OCI-LY3 (cell line): Measurements from ENCODE around the gene CACNA1C.
"Not testable (repeated sequence)": the region's sequence is repeated elsewhere in the genome, so short reads cannot be mapped to it uniquely, and the experiment has no call there.

Experiments used
- H2AFZ ChIP-seq: fragments of 200-600, 300-600 bp; shearing (Covaris generic); 2 replicates; pipeline ENCODE4 v1.6.0; 2014; ENCODE audit warnings: antibody characterized with exemption, low read depth, low read length
- H3K27ac ChIP-seq: fragments of 200-600, 300-600 bp; sonication (generic); 2 replicates; pipeline ENCODE4 v1.5.1; 2014; ENCODE audit warnings: mild to moderate bottlenecking, low read length, moderate library complexity, mixed read lengths
- H3K27me3 ChIP-seq: fragments of 200-600, 300-600 bp; sonication (generic); 2 replicates; pipeline ENCODE4 v1.6.1; 2014; ENCODE audit warnings: low read depth, low read length, mixed read lengths
- H3K36me3 ChIP-seq: fragments of 200-600, 300-600 bp; sonication (generic); replicated peaks from 2 replicates; pipeline ENCODE3; 2014; ENCODE audit warnings: low read depth, low read length, mixed read lengths
- H3K4me1 ChIP-seq: fragments of 300-600, 200-600 bp; sonication (generic); 2 replicates; pipeline ENCODE4 v1.6.1; 2014; ENCODE audit warnings: low read length, mixed read lengths
- H3K4me2 ChIP-seq: fragments of 200-600, 300-600 bp; sonication (generic); 2 replicates; pipeline ENCODE4 v1.6.1; 2014; ENCODE audit warnings: low read length, mixed read lengths
- H3K4me3 ChIP-seq: fragments of 300-600, 200-600 bp; sonication (generic); 2 replicates; pipeline ENCODE4 v1.5.1; 2014; ENCODE audit warnings: antibody characterized with exemption, mild to moderate bottlenecking, low read length, moderate library complexity
- H3K79me2 ChIP-seq: fragments of 300-600, 200-600 bp; shearing (Covaris generic); 2 replicates; pipeline ENCODE4 v1.6.1; 2014; ENCODE audit warnings: mild to moderate bottlenecking, low read length, mixed read lengths
- H3K9ac ChIP-seq: fragments of 300-600, 200-600 bp; shearing (Covaris generic); 2 replicates; pipeline ENCODE4 v1.6.0; 2014; ENCODE audit warnings: mild to moderate bottlenecking, low read length, moderate library complexity
- H3K9me3 ChIP-seq: fragments of 200-600, 300-600 bp; shearing (Covaris generic); 2 replicates; pipeline ENCODE4 v1.6.1; 2014; ENCODE audit warnings: low read length, mixed read lengths; ENCODE audit not compliant: insufficient read depth
- H4K20me1 ChIP-seq: fragments of 200-600, 300-600 bp; sonication (generic); 2 replicates; pipeline ENCODE4 v1.6.1; 2016; ENCODE audit warnings: low read length, mixed read lengths; ENCODE audit not compliant: insufficient read depth
- CTCF ChIP-seq: fragments of 200-600, 300-600 bp; sonication (generic); IDR thresholded peaks from 2 replicates; pipeline ENCODE4 v1.5.1; 2014; ENCODE audit warnings: antibody characterized with exemption, low read length, low read depth
- EZH2phosphoT487 ChIP-seq: fragments of 200-600 bp; shearing (Covaris generic); IDR thresholded peaks from 2 replicates; pipeline ENCODE4 v1.6.1; 2018; ENCODE audit warnings: antibody characterized with exemption, mixed run types, low read depth

The CACNA1C gene

GRCh38 chr12:2255311-2255710 is 202.5 kb downstream of the CACNA1C start:
- Histone ChIP-seq H3K4me3 (no peak overlapping the region), H2AFZ (no peak overlapping the region), H3K27ac (no peak overlapping the region), H3K79me2 (no peaks in the 10 kb centered on the region), H3K4me1 (peaks cover 6% of the 10 kb centered on the region; the same call in 1 of the 2 replicates), H3K9ac (no peak overlapping the region), H3K4me2 (no peak overlapping the region), H4K20me1 (no peaks in the 10 kb centered on the region), H3K9me3 (peaks cover 5% of the 10 kb centered on the region; the same call in 1 of the 2 replicates), H3K27me3 (peaks cover 3% of the 10 kb centered on the region; the same call in 1 of the 2 replicates), H3K36me3 (no peaks in the 10 kb centered on the region)
- TF ChIP-seq CTCF (no peak), EZH2phosphoT487 (no peak)

GRCh38 chr12:2255731-2256130 is 202.9 kb downstream of the CACNA1C start:
- H3K4me2 ChIP-seq, H3K4me1 ChIP-seq, H3K4me3 ChIP-seq, H3K9ac ChIP-seq, H4K20me1 ChIP-seq, H3K9me3 ChIP-seq, H2AFZ ChIP-seq, H3K79me2 ChIP-seq, H3K27ac ChIP-seq, H3K36me3 ChIP-seq, H3K27me3 ChIP-seq: not testable (repeated sequence)

DNA sequence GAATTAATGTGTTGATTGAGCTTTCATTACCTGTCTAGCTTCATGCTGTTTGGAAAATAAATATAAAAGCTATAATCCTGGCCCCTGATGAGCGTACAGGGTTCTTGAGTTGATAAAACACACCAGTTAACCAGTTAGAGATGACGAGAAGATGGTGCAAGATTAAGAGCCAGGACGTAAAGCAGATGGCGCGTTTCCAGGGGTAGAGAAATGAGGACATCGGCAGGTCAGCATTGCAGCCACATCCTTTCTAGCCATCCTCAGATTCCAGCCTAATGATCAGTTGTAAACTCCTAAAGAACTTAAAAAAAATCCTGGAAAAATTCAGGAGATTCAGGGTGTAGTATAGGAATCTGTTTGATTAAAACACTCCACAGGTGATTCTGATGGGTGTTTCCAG is 203.7 kb downstream of the CACNA1C start:
- peaks cover 6% of the 10 kb centered on the region; the same call in 1 of the 2 replicates for H3K4me1 ChIP-seq
- no peak overlapping the region for H3K4me2 ChIP-seq
- H2AFZ ChIP-seq = no peak overlapping the region
- no peak overlapping the region for H3K27ac ChIP-seq
- peaks cover 3% of the 10 kb centered on the region; the same call in 1 of the 2 replicates for H3K27me3 ChIP-seq
- H3K9ac ChIP-seq = no peak overlapping the region
- H3K79me2 ChIP-seq = no peaks in the 10 kb centered on the region
- no peak for TF ChIP-seq CTCF
- TF ChIP-seq EZH2phosphoT487 = no peak
- H3K9me3 ChIP-seq = peaks cover 5% of the 10 kb centered on the region; the same call in 1 of the 2 replicates
- no peaks in the 10 kb centered on the region for H4K20me1 ChIP-seq
- no peaks in the 10 kb centered on the region for H3K36me3 ChIP-seq
- H3K4me3 ChIP-seq = no peak overlapping the region

DNA sequence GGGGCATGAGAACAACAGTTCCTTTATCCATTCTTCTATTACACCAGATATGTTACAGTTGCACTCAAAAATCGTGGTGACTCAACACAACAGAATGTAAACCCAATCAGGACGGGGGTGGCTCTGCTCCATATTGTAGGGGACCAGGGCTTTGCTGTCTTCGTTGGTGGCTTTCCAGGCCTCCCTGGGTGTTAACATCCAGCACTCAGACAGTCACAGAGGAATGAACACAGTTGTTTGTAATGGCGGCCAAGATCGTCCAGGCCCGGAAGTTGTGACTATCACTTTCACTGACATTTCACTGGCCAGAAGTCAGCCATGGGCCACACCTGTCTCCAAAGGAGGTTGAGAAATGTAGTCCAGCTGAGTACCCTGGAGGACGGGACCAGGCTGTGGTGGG is 204.1 kb downstream of the CACNA1C start:
- Histone ChIP-seq H3K27ac (no peak overlapping the region), H3K9me3 (peaks cover 5% of the 10 kb centered on the region; the same call in 1 of the 2 replicates), H3K9ac (no peak overlapping the region), H3K4me2 (no peak overlapping the region), H3K36me3 (no peaks in the 10 kb centered on the region), H2AFZ (no peak overlapping the region), H3K4me1 (peaks cover under 1% of the 10 kb centered on the region; the same call in 1 of the 2 replicates), H3K79me2 (no peaks in the 10 kb centered on the region), H4K20me1 (no peaks in the 10 kb centered on the region), H3K4me3 (no peak overlapping the region), H3K27me3 (peaks cover 3% of the 10 kb centered on the region; the same call in 1 of the 2 replicates)
- no peak for TF ChIP-seq CTCF

DNA sequence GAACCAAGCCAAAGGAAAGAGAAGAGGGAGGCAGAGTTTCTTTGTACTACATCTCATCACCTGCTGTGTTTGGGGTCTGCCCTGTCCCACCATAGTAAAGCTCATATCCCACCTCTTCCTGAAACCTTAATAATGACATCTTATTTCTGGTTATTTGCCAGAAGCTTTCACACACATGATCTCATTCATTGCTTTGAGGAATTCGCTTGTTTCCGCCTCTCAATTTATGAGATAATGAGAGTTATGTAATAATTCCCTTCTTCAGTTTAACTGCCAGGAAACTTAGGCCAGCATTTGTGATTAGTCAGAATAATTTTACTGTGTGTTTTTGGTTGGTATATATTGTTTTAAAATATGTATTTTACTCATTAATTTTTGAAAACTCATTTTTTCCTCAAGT is 205.2 kb downstream of the CACNA1C start:
- no peak overlapping the region for H3K9ac ChIP-seq
- H4K20me1 ChIP-seq = no peaks in the 10 kb centered on the region
- no peaks in the 10 kb centered on the region for H3K36me3 ChIP-seq
- H3K27ac ChIP-seq = no peak overlapping the region
- no peak overlapping the region for H3K4me3 ChIP-seq
- H3K79me2 ChIP-seq = no peaks in the 10 kb centered on the region
- peaks cover 3% of the 10 kb centered on the region; the same call in 1 of the 2 replicates for H3K27me3 ChIP-seq
- no peak overlapping the region for H3K4me2 ChIP-seq
- no peak overlapping the region for H2AFZ ChIP-seq
- H3K4me1 ChIP-seq = no peaks in the 10 kb centered on the region
- H3K9me3 ChIP-seq = peaks cover 5% of the 10 kb centered on the region; the same call in 1 of the 2 replicates
- TF ChIP-seq CTCF (no peak), EZH2phosphoT487 (no peak)
